Activated CD8-positive, alpha-beta memory T cell treated with anti-CD3 and anti-CD28 coated beads for 24 hours (primary cell): ENCODE data around the gene RXRA.
A peak's percentile ranks its signal among the peaks of the same experiment; 100 is the strongest.

Source experiments
- DNase-seq: peaks from one replicate; pipeline ENCODE4 v3.0.0-alpha.2; 2020

Gene RXRA

GRCh38 chr9:134325813-134326723 lies at the start of gene RXRA:
TSS of gene RXRA (plus strand) at chr9:134326455. CDS start at chr9:134326632, 177 bp downstream.
- DNase-seq, result peak; percentile 75

- DNase-seq, result no peak
Observed at GRCh38 chr9:134278286-134278685, 48.0 kb upstream of the RXRA start.

- no peak for DNase-seq
Observed at GRCh38 chr9:134278974-134279640, 47.1 kb upstream of the RXRA start.

GRCh38 chr9:134282138-134282650 lies 44.1 kb upstream of the RXRA start:
- no peak for DNase-seq

- DNase-seq, result no peak
Observed at GRCh38 chr9:134283111-134283515, 43.1 kb upstream of the RXRA start.

GRCh38 chr9:134283692-134284265 lies 42.5 kb upstream of the RXRA start:
- DNase-seq, result no peak

- DNase-seq, result no peak
Observed at GRCh38 chr9:134284273-134284672, 42.0 kb upstream of the RXRA start.

GRCh38 chr9:134284741-134285140 lies 41.5 kb upstream of the RXRA start:
- no peak for DNase-seq

- DNase-seq, result no peak
Observed at GRCh38 chr9:134285215-134285845, 40.9 kb upstream of the RXRA start.

GRCh38 chr9:134286471-134287245 lies 39.6 kb upstream of the RXRA start:
- no peak for DNase-seq

GRCh38 chr9:134287591-134288491 lies 38.4 kb upstream of the RXRA start:
- no peak for DNase-seq

- no peak for DNase-seq
Observed at GRCh38 chr9:134288746-134289145, 37.5 kb upstream of the RXRA start.

GRCh38 chr9:134289241-134289875 lies 36.9 kb upstream of the RXRA start:
- DNase-seq, result no peak

- no peak for DNase-seq
Observed at GRCh38 chr9:134290603-134291451, 35.4 kb upstream of the RXRA start.

GRCh38 chr9:134291452-134291881 lies 34.8 kb upstream of the RXRA start:
- no peak for DNase-seq

- no peak for DNase-seq
Observed at GRCh38 chr9:134291961-134292871, 34.0 kb upstream of the RXRA start.

GRCh38 chr9:134293031-134293521 lies 33.2 kb upstream of the RXRA start:
- DNase-seq, result no peak

- no peak for DNase-seq
Observed at GRCh38 chr9:134293611-134294152, 32.6 kb upstream of the RXRA start.
